HepG2 (cell line): ENCODE results near the gene TXN2. TPM values are rescaled to one million over a fixed set of nuclear protein-coding genes. Genes with fewer than 3 reads are reported as not detected.

Source experiments
- ASH2L ChIP-seq: fragments of 300-600, 200-600 bp; sonication (generic); IDR thresholded peaks from 2 replicates; pipeline ENCODE4 v1.7.0; 2017; ENCODE audit warnings: low read depth, mild to moderate bottlenecking, moderate library complexity, mixed read lengths, low read length; ENCODE audit not compliant: insufficient read length
- ATF5 ChIP-seq: sonication (generic); formaldehyde crosslinking; IDR thresholded peaks from 2 replicates; pipeline ENCODE4 v1.4.0; 2020; ENCODE audit warnings: mild to moderate bottlenecking, low read depth, missing genetic modification reagents
- DMTF1 ChIP-seq: sonication (generic); formaldehyde crosslinking; IDR thresholded peaks from 2 replicates; pipeline ENCODE4 v1.4.0; 2020; ENCODE audit warnings: mild to moderate bottlenecking, missing genetic modification reagents
- FOXA3 ChIP-seq: IDR thresholded peaks from 2 replicates; pipeline ENCODE4 v1.6.1; 2016; ENCODE audit warnings: missing genetic modification reagents, missing compliant biosample characterization
- KLF16 ChIP-seq, 2 experiments: sonication (generic) in 1 of 2; formaldehyde crosslinking in 1 of 2; IDR thresholded peaks; 2 replicates each; pipeline versions ENCODE4 v1.6.1 to v1.8.0; 2016 to 2023; ENCODE audit warnings: missing genetic modification reagents in 2 of 2, missing compliant biosample characterization in 1 of 2
- KMT2B ChIP-seq: IDR thresholded peaks from 2 replicates; pipeline ENCODE4 v1.6.1; 2016; ENCODE audit warnings: missing genetic modification reagents, missing compliant biosample characterization
- NFE2 ChIP-seq: sonication (generic); formaldehyde crosslinking; IDR thresholded peaks from 2 replicates; pipeline ENCODE4 v1.4.0; 2020; ENCODE audit warnings: missing genetic modification reagents
- RFX3 ChIP-seq: IDR thresholded peaks from 2 replicates; pipeline ENCODE4 v1.6.1; 2016; ENCODE audit warnings: missing biosample characterization, missing genetic modification reagents
- SMAD1 ChIP-seq: sonication (generic); formaldehyde crosslinking; IDR thresholded peaks from 2 replicates; pipeline ENCODE4 v1.4.0; 2020; ENCODE audit warnings: missing genetic modification reagents, low read depth, mild to moderate bottlenecking, borderline replicate concordance
- SRSF9 ChIP-seq: fragments of 200-400 bp; formaldehyde crosslinking; IDR thresholded peaks from 2 replicates; pipeline ENCODE4 v1.6.1; 2018; ENCODE audit warnings: borderline replicate concordance, mild to moderate bottlenecking, low read depth, low read length; ENCODE audit not compliant: insufficient read depth, poor library complexity, severe bottlenecking
- TAF15 ChIP-seq: fragments of 200-400 bp; formaldehyde crosslinking; IDR thresholded peaks from one replicate; pipeline ENCODE4 v1.6.1; 2018; ENCODE audit warnings: mild to moderate bottlenecking, low read depth, low read length; ENCODE audit not compliant: poor library complexity, severe bottlenecking
- ZBTB44 ChIP-seq: sonication (generic); formaldehyde crosslinking; IDR thresholded peaks from 2 replicates; pipeline ENCODE4 v1.4.0; 2020; ENCODE audit warnings: missing genetic modification reagents
- ZFY ChIP-seq: sonication (generic); formaldehyde crosslinking; IDR thresholded peaks from 2 replicates; pipeline ENCODE4 v1.4.0; 2020; ENCODE audit warnings: missing genetic modification reagents
- ZMYM2 ChIP-seq: sonication (generic); formaldehyde crosslinking; IDR thresholded peaks from 2 replicates; pipeline ENCODE4 v1.8.0; 2022; ENCODE audit warnings: mild to moderate bottlenecking, missing genetic modification reagents
- ZNF510 ChIP-seq: sonication (generic); formaldehyde crosslinking; IDR thresholded peaks from 2 replicates; pipeline ENCODE4 v1.4.0; 2020; ENCODE audit warnings: low read depth, mild to moderate bottlenecking, missing genetic modification reagents
- ZNF564 ChIP-seq: sonication (generic); formaldehyde crosslinking; IDR thresholded peaks from 2 replicates; pipeline ENCODE4 v1.8.1; 2023; ENCODE audit warnings: mild to moderate bottlenecking, missing genetic modification reagents
- ZNF580 ChIP-seq: IDR thresholded peaks from 2 replicates; pipeline ENCODE4 v1.6.1; 2016; ENCODE audit warnings: low read depth, borderline replicate concordance
- ZNF878 ChIP-seq: sonication (generic); formaldehyde crosslinking; IDR thresholded peaks from 2 replicates; pipeline ENCODE4 v1.8.1; 2023; ENCODE audit warnings: mild to moderate bottlenecking, missing genetic modification reagents, moderate library complexity
- polyA plus RNA-seq, 8 experiments: library from polyadenylated mRNA; depleted of rRNA in 3 of 8; stranded (reverse) in 7 of 8; unstranded in 1 of 8; fragments of >200 nt; fragmentation: Illumina TruSeq in 4 of 8; extraction: Trizol in 4 of 8; gene quantifications; 2 replicates each; pipeline versions ENCODE4 v1.2.1 to v1.2.3, GENCODE V29; 2011 to 2016; ENCODE audit warnings: low read depth in 4 of 8, missing spikeins in 1 of 8, mixed read lengths in 1 of 8; ENCODE audit not compliant: insufficient read depth in 1 of 8
- total RNA-seq, 5 experiments: library from RNA; depleted of rRNA; stranded (reverse); fragments of >200 nt; fragmentation: Illumina TruSeq; extraction: Trizol; gene quantifications; 2 replicates each; pipeline ENCODE4 v1.2.3, GENCODE V29; 2016; ENCODE audit warnings: low read depth in 1 of 5
- TF ChIP-seq, protein P1 (sequence below): sonication (generic); formaldehyde crosslinking; conservative IDR thresholded peaks from 2 replicates; pipeline ENCODE4 v1.4.0; 2020; ENCODE audit warnings: missing genetic modification reagents

Gene TXN2
- total and polyA plus RNA-seq, 2 of the 13 experiments (the other 11 are each of a cell fraction or from before 2014, with no cell fraction given): 41.4 to 109 TPM

GRCh38 chr22:36433318-36434231 is 47.9 kb downstream of the TXN2 start (continued):
- TF ChIP-seq SRSF9: no peak
- 0 out of 2 replicates have a peak, but pooled peaks have one; percentile 52 for TF ChIP-seq KMT2B (CRISPR knock-in tag)
- TF ChIP-seq DMTF1 (CRISPR knock-in tag): no peak
- TF ChIP-seq, protein P1, sequence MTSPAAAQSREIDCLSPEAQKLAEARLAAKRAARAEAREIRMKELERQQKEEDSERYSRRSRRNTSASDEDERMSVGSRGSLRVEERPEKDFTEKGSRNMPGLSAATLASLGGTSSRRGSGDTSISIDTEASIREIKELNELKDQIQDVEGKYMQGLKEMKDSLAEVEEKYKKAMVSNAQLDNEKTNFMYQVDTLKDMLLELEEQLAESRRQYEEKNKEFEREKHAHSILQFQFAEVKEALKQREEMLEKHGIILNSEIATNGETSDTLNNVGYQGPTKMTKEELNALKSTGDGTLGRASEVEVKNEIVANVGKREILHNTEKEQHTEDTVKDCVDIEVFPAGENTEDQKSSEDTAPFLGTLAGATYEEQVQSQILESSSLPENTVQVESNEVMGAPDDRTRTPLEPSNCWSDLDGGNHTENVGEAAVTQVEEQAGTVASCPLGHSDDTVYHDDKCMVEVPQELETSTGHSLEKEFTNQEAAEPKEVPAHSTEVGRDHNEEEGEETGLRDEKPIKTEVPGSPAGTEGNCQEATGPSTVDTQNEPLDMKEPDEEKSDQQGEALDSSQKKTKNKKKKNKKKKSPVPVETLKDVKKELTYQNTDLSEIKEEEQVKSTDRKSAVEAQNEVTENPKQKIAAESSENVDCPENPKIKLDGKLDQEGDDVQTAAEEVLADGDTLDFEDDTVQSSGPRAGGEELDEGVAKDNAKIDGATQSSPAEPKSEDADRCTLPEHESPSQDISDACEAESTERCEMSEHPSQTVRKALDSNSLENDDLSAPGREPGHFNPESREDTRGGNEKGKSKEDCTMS: no peak
- no peak for TF ChIP-seq ASH2L
- 0 out of 2 replicates have a peak, but pooled peaks have one; percentile 56 for TF ChIP-seq ZMYM2 (CRISPR knock-in tag)
- TF ChIP-seq ATF5 (CRISPR knock-in tag): no peak
- TF ChIP-seq ZNF510 (CRISPR knock-in tag): no peak
- TF ChIP-seq ZNF580 (CRISPR knock-in tag): no peak
- peak; percentile 99 for TF ChIP-seq FOXA3 (CRISPR knock-in tag)
- no peak for TF ChIP-seq ZNF564 (CRISPR knock-in tag)
- TF ChIP-seq ZFY: peak; percentile 49; the same call in 1 of the 2 replicates
- no peak for TF ChIP-seq RFX3
- TF ChIP-seq ZBTB44 (CRISPR knock-in tag): no peak
- TF ChIP-seq SMAD1 (CRISPR knock-in tag): no peak
- TF ChIP-seq ZNF878 (CRISPR knock-in tag): 0 out of 2 replicates have a peak, but pooled peaks have one; percentile 30
- no peak for TF ChIP-seq NFE2 (CRISPR knock-in tag)
- TF ChIP-seq KLF16 (CRISPR knock-in tag; IDR thresholded peaks at IDR 0.05): peak in 1 of 2 experiments; percentile 71; a peak in 1 of 4 replicates
- peak; percentile 69 for TF ChIP-seq TAF15
